Esophagus muscularis mucosa (tissue), 4 donors: ENCODE measurements around the gene MARCHF9. TPM values are rescaled to one million over a fixed set of nuclear protein-coding genes. Genes with fewer than 3 reads are reported as not detected.

Source experiments
- DNase-seq: peaks from one replicate; pipeline ENCODE4 v3.0.0-alpha.2; 2017; ENCODE audit errors: extremely low spot score
- H3K27ac ChIP-seq, 4 donors: fragments of 200-600 bp; sonication (generic); replicated peaks in 1 of 4; 1 replicate in 3 of 4; 2 replicates in 1 of 4; pipeline ENCODE4 v1.5.1; 2016 to 2019; ENCODE audit warnings: mild to moderate bottlenecking in 1 of 4
- H3K27me3 ChIP-seq, 4 donors: fragments of 200-600 bp; sonication (generic); one replicate each; pipeline versions ENCODE4 v1.5.1 to v1.6.0; 2016 to 2019
- H3K36me3 ChIP-seq, 4 donors: fragments of 200-600 bp; sonication (generic); one replicate each; pipeline ENCODE4 v1.5.1; 2016 to 2019
- H3K4me1 ChIP-seq, 4 donors: fragments of 200-600 bp; sonication (generic); one replicate each; pipeline ENCODE4 v1.5.1; 2016 to 2019
- H3K4me3 ChIP-seq, 4 donors: fragments of 200-600 bp; sonication (generic); 1 replicate in 2 of 4; 2 replicates in 2 of 4; pipeline ENCODE4 v1.5.1; 2016 to 2019; ENCODE audit warnings: mild to moderate bottlenecking in 4 of 4, moderate library complexity in 1 of 4
- H3K9me3 ChIP-seq, 4 donors: fragments of 200-600 bp; sonication (generic); 1 replicate in 3 of 4; 2 replicates in 1 of 4; pipeline ENCODE4 v1.5.1; 2016 to 2019
- EP300 ChIP-seq: sonication (generic); formaldehyde crosslinking; IDR thresholded peaks from one replicate; pipeline ENCODE4 v1.6.1; 2017; ENCODE audit warnings: antibody characterized with exemption
- POLR2A ChIP-seq: fragments of 450-650 bp; IDR thresholded peaks from one replicate; pipeline ENCODE4 v1.6.1; 2017; ENCODE audit warnings: antibody characterized with exemption, moderate library complexity, mild to moderate bottlenecking, low read depth
- POLR2AphosphoS5 ChIP-seq, 2 donors: sonication (generic); formaldehyde crosslinking; IDR thresholded peaks; one replicate each; pipeline ENCODE4 v1.6.1; 2017; ENCODE audit warnings: antibody characterized with exemption in 2 of 2
- WGBS: methylation state at CpG from one replicate; pipeline ENCODE4 v1.1.5; 2018; 5-methylcytosine and 5-hydroxymethylcytosine counted together
- intact Hi-C: fragments of 100-400 bp; cut with DNase I; formaldehyde crosslinking; loops from one replicate; pipeline ENCODE4 v1.15.1; 2023
- total RNA-seq, 4 donors: library from RNA; depleted of rRNA; stranded (reverse); fragments of >200 nt; gene quantifications; one replicate each; pipeline versions ENCODE4 v1.1.0 to v1.2.1, GENCODE V29; 2016
- TF ChIP-seq, protein P1 (sequence below), 3 experiments: fragments of 200-600 bp in 2 of 3; fragments of 450-650 bp in 1 of 3; sonication (generic) in 2 of 3; IDR thresholded peaks; one replicate each; pipeline ENCODE4 v1.5.1; 2017 to 2019; ENCODE audit warnings: antibody characterized with exemption in 3 of 3, mild to moderate bottlenecking in 2 of 3, moderate library complexity in 1 of 3

The MARCHF9 gene
- total RNA-seq, 4 donors from 2014 or later = 5.6 to 16.9 (median 10.7) TPM

- intact Hi-C loops = no loop called here
- no peak for DNase-seq
- no peak overlapping the region for H3K27ac ChIP-seq
- no peaks in the 10 kb centered on the region for H3K27me3 ChIP-seq
- TF ChIP-seq, protein P1, sequence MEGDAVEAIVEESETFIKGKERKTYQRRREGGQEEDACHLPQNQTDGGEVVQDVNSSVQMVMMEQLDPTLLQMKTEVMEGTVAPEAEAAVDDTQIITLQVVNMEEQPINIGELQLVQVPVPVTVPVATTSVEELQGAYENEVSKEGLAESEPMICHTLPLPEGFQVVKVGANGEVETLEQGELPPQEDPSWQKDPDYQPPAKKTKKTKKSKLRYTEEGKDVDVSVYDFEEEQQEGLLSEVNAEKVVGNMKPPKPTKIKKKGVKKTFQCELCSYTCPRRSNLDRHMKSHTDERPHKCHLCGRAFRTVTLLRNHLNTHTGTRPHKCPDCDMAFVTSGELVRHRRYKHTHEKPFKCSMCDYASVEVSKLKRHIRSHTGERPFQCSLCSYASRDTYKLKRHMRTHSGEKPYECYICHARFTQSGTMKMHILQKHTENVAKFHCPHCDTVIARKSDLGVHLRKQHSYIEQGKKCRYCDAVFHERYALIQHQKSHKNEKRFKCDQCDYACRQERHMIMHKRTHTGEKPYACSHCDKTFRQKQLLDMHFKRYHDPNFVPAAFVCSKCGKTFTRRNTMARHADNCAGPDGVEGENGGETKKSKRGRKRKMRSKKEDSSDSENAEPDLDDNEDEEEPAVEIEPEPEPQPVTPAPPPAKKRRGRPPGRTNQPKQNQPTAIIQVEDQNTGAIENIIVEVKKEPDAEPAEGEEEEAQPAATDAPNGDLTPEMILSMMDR (IDR thresholded peaks at IDR 0.05) = no peak
- no peak for TF ChIP-seq POLR2A
- TF ChIP-seq EP300 = no peak
- TF ChIP-seq POLR2AphosphoS5 (IDR thresholded peaks at IDR 0.05) = no peak
- no peaks in the 10 kb centered on the region for H3K9me3 ChIP-seq
- no peak overlapping the region for H3K4me3 ChIP-seq
- peaks cover 0 to under 1% (median 0%) of the 10 kb centered on the region in 4 donors for H3K4me1 ChIP-seq
- peaks cover 33 to 100% (median 95%) of the 10 kb centered on the region in 4 donors for H3K36me3 ChIP-seq
- 93% methylated on average over 1 of the region's 1 CpG for WGBS
Observed at GRCh38 chr12:57797933-57798332, 43.0 kb downstream of the MARCHF9 start.

DNA sequence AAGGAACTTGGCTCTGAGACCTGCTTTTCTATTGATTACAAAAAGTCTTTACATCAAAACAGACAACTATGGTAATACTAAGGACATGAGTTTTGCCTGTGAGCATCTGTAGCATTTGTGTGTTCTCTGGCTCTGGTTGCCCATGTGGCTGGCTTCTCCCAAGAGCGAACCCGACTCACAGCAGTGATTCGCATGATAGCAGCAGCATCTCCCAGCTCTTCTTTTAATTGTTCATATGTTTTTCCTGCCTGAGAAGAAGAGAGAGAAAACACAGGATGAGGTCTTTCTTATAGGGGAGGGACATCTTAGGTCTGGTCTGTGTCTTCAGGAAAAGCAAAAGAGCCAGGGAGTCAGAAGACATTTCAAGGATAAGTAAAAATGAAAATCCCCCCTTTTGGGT is 46.1 kb downstream of the MARCHF9 start:
- 92% methylated on average over 3 of the region's 3 CpGs for WGBS
- Histone ChIP-seq H3K4me1 (peaks cover 4 to 10% (median 5%) of the 10 kb centered on the region in 4 donors), H3K27me3 (no peaks in the 10 kb centered on the region), H3K4me3 (no peak overlapping the region), H3K9me3 (no peaks in the 10 kb centered on the region), H3K27ac (no peak overlapping the region), H3K36me3 (peaks cover 24 to 96% (median 86%) of the 10 kb centered on the region in 4 donors)
- TF ChIP-seq, protein P1 (IDR thresholded peaks at IDR 0.05) = no peak
- TF ChIP-seq EP300 = no peak
- TF ChIP-seq POLR2AphosphoS5 (IDR thresholded peaks at IDR 0.05) = no peak
- no peak for TF ChIP-seq POLR2A
- DNase-seq = no peak
- intact Hi-C loops = no loop called here

GRCh38 chr12:57802607-57803006 is 47.7 kb downstream of the MARCHF9 start:
- no peak overlapping the region for H3K4me3 ChIP-seq
- no peaks in the 10 kb centered on the region for H3K9me3 ChIP-seq
- intact Hi-C loops = loop anchor here (2.0 kb wide), 1 partner anchor 104 kb away; no protein-coding TSS in a partner anchor
- no peak for DNase-seq
- H3K27ac ChIP-seq = no peak overlapping the region
- no peaks in the 10 kb centered on the region for H3K27me3 ChIP-seq
- 100% methylated on average over 1 of the region's 1 CpG for WGBS
- peaks cover 24 to 95% (median 86%) of the 10 kb centered on the region in 4 donors for H3K36me3 ChIP-seq
- peaks cover 4 to 10% (median 5%) of the 10 kb centered on the region in 4 donors for H3K4me1 ChIP-seq
- no peak for TF ChIP-seq POLR2AphosphoS5 (IDR thresholded peaks at IDR 0.05)

GRCh38 chr12:57803319-57803893 is 48.5 kb downstream of the MARCHF9 start:
- Histone ChIP-seq H3K9me3 (no peaks in the 10 kb centered on the region), H3K27me3 (no peaks in the 10 kb centered on the region), H3K27ac (peak overlapping the region in 3 of 4 donors; percentile 22 to 50 (median 43)), H3K4me1 (peaks cover 4 to 10% (median 5%) of the 10 kb centered on the region in 4 donors), H3K36me3 (peaks cover 29 to 96% (median 87%) of the 10 kb centered on the region in 4 donors), H3K4me3 (no peak overlapping the region)
- intact Hi-C loops = loop anchor here (2.0 kb wide), 1 partner anchor 103 kb away; no protein-coding TSS in a partner anchor
- TF ChIP-seq, protein P1 (IDR thresholded peaks at IDR 0.05) = peak; percentile 75 to 89 (median 86)
- TF ChIP-seq POLR2AphosphoS5 (IDR thresholded peaks at IDR 0.05) = peak in 1 of 2 donors; percentile 41
- TF ChIP-seq POLR2A = no peak
- TF ChIP-seq EP300 = no peak
- no peak for DNase-seq
- WGBS = 43% methylated on average over 8 of the region's 9 CpGs

DNA sequence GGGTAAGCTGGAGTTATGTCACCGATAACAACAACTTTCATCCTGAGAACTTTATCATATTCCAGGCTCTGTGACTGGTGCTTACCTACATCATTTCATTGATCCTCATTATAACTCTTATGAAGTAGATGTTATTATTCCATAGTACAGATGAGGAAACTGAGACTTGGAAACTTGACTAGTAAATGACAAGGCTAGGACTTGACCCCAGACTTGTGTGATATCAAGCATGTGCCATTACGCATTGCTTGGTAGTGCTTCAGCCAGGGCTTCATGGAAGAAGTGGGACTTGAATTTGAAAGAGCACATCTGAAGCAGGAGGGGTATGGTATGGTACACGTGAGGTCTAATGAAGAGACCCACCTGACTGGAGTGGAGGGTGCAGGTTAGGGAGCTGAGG is 51.8 kb downstream of the MARCHF9 start:
- Histone ChIP-seq H3K4me3 (no peak overlapping the region), H3K27me3 (no peaks in the 10 kb centered on the region), H3K9me3 (no peaks in the 10 kb centered on the region), H3K27ac (no peak overlapping the region), H3K36me3 (peaks cover 20 to 96% (median 87%) of the 10 kb centered on the region in 4 donors), H3K4me1 (peaks cover 4 to 15% (median 12%) of the 10 kb centered on the region in 4 donors)
- DNase-seq = no peak
- intact Hi-C loops = no loop called here
- TF ChIP-seq EP300 (no peak), POLR2AphosphoS5 (IDR thresholded peaks at IDR 0.05) (no peak), POLR2A (no peak)
- TF ChIP-seq, protein P1 (IDR thresholded peaks at IDR 0.05) = no peak
- 94% methylated on average over 3 of the region's 3 CpGs for WGBS
